HepG2 (cell line): ENCODE data around the gene KANSL1. TPM values are rescaled to one million over a fixed set of nuclear protein-coding genes. Genes with fewer than 3 reads are reported as not detected.

ENCODE experiments used
- ATAC-seq: fragments of 200-7000 bp; cut with Tn5 transposase; 3 replicates; pipeline ENCODE4 v1.9.1; 2020; ENCODE audit warnings: mild to moderate bottlenecking, moderate library complexity
- BruUV-seq: library from RNA; stranded (reverse); fragments of 400-500 nt; replicated peaks from 2 replicates; lab custom pipeline; 2021; lab: Mats Ljungman, UMichigan
- CTCF ChIA-PET: fragments of 300-600 bp; formaldehyde crosslinking; extraction: SDS; loops from one replicate; lab custom pipeline; 2021; ENCODE audit warnings: low total read pairs, inconsistent platforms, low intra/inter-chr PET ratio; lab: Yijun Ruan, JAX
- POLR2A ChIA-PET: fragments of 350-600 bp; sonication (Branson Sonifier 250); formaldehyde crosslinking; loops from one replicate; lab custom pipeline; 2020; ENCODE audit warnings: antibody characterized with exemption, inconsistent platforms; lab: Yijun Ruan, JAX
- DNase-seq: peaks from one replicate; pipeline ENCODE4 v3.0.0-alpha.2; 2015; ENCODE audit warnings: low spot score
- FAIRE-seq: peaks from 3 replicates; lab custom pipeline; 2011; peaks lifted over from hg19 to GRCh38; lab: Jason Lieb, UNC
- H2AFZ ChIP-seq: one replicate; pipeline ENCODE4 v1.6.1; 2011; ENCODE audit warnings: low read length, inconsistent platforms
- H3K27ac ChIP-seq: fragments of 300-600 bp; 3 replicates; pipeline ENCODE4 v1.8.0; 2011; ENCODE audit warnings: mixed run types, mild to moderate bottlenecking, mixed read lengths, low read length, inconsistent platforms; ENCODE audit not compliant: insufficient read depth; ENCODE audit errors: extremely low read length
- H3K27me3 ChIP-seq, 2 experiments: fragments of 200-600 bp in 1 of 2; 2 replicates in 1 of 2; 3 replicates in 1 of 2; pipeline versions ENCODE4 v1.6.0 to v1.8.0; 2011; ENCODE audit warnings: low read length in 2 of 2, mild to moderate bottlenecking in 2 of 2, moderate library complexity in 2 of 2, inconsistent platforms in 1 of 2; ENCODE audit not compliant: insufficient read depth in 2 of 2, control insufficient read depth in 1 of 2
- H3K36me3 ChIP-seq, 2 experiments: fragments of 200-600 bp in 1 of 2; replicated peaks in 1 of 2; 2 replicates in 1 of 2; 3 replicates in 1 of 2; pipeline versions ENCODE4 v1.5.1 to v1.8.0; 2011; ENCODE audit warnings: low read length in 2 of 2, inconsistent platforms in 1 of 2; ENCODE audit not compliant: insufficient read depth in 2 of 2, control insufficient read depth in 1 of 2
- H3K4me1 ChIP-seq: 2 replicates; pipeline ENCODE4 v1.5.1; 2012; ENCODE audit warnings: low read length, inconsistent platforms; ENCODE audit not compliant: insufficient read depth
- H3K4me2 ChIP-seq: 2 replicates; pipeline ENCODE4 v1.6.0; 2011; ENCODE audit warnings: low read depth, low read length, inconsistent platforms
- H3K4me3 ChIP-seq, 3 experiments: fragments of 200-600 bp in 1 of 3; sonication (generic), shearing (Covaris generic) in 1 of 3; replicated peaks in 1 of 3; 2 replicates each; pipeline ENCODE4 v1.5.1; 2011 to 2016; ENCODE audit warnings: low read length in 3 of 3, inconsistent platforms in 2 of 3, low read depth in 2 of 3, mild to moderate bottlenecking in 2 of 3, control low read depth in 1 of 3, mixed read lengths in 1 of 3; ENCODE audit not compliant: insufficient read depth in 1 of 3
- H3K79me2 ChIP-seq: one replicate; pipeline ENCODE4 v1.6.1; 2011; ENCODE audit warnings: low read length, inconsistent platforms; ENCODE audit not compliant: insufficient read depth
- H3K9ac ChIP-seq: 2 replicates; pipeline ENCODE4 v1.6.0; 2011; ENCODE audit warnings: mild to moderate bottlenecking, low read depth, low read length, inconsistent platforms; ENCODE audit not compliant: insufficient read depth
- H3K9me3 ChIP-seq: 2 replicates; pipeline ENCODE4 v1.5.1; 2012; ENCODE audit warnings: mild to moderate bottlenecking, low read length
- H4K20me1 ChIP-seq: 2 replicates; pipeline ENCODE4 v1.6.0; 2011; ENCODE audit warnings: inconsistent platforms, mild to moderate bottlenecking, low read length, moderate library complexity; ENCODE audit not compliant: insufficient read depth
- ATM ChIP-seq: fragments of 450-650 bp; IDR thresholded peaks from 2 replicates; pipeline ENCODE4 v1.7.1; 2017; ENCODE audit warnings: mild to moderate bottlenecking, borderline replicate concordance
- DR1 ChIP-seq: sonication (generic); formaldehyde crosslinking; IDR thresholded peaks from 2 replicates; pipeline ENCODE4 v1.8.0; 2021; ENCODE audit warnings: mild to moderate bottlenecking, missing genetic modification reagents, inconsistent platforms
- IKZF4 ChIP-seq: sonication (generic); formaldehyde crosslinking; IDR thresholded peaks from 2 replicates; pipeline ENCODE4 v1.5.1; 2020; ENCODE audit warnings: borderline replicate concordance, mild to moderate bottlenecking, low read depth, missing genetic modification reagents; ENCODE audit errors: not compliant biosample characterization
- KMT2B ChIP-seq: IDR thresholded peaks from 2 replicates; pipeline ENCODE4 v1.6.1; 2016; ENCODE audit warnings: missing genetic modification reagents, missing compliant biosample characterization
- PLRG1 ChIP-seq: fragments of 450-650 bp; conservative IDR thresholded peaks from 2 replicates; pipeline ENCODE4 v1.6.1; 2016
- REL ChIP-seq: sonication (generic); formaldehyde crosslinking; conservative IDR thresholded peaks from 2 replicates; pipeline ENCODE4 v1.8.0; 2022; ENCODE audit warnings: mild to moderate bottlenecking, missing genetic modification reagents, moderate library complexity
- SMARCC2 ChIP-seq: fragments of 450-650 bp; IDR thresholded peaks from 2 replicates; pipeline ENCODE4 v1.6.1; 2017; ENCODE audit warnings: antibody characterized with exemption, mild to moderate bottlenecking
- SRSF9 ChIP-seq: fragments of 200-400 bp; formaldehyde crosslinking; IDR thresholded peaks from 2 replicates; pipeline ENCODE4 v1.6.1; 2018; ENCODE audit warnings: borderline replicate concordance, mild to moderate bottlenecking, low read depth, low read length; ENCODE audit not compliant: insufficient read depth, poor library complexity, severe bottlenecking
- ZNF253 ChIP-seq: sonication (generic); formaldehyde crosslinking; IDR thresholded peaks from 2 replicates; pipeline ENCODE4 v1.8.0; 2022; ENCODE audit warnings: mild to moderate bottlenecking, missing genetic modification reagents, borderline replicate concordance
- ZNF264 ChIP-seq: sonication (generic); formaldehyde crosslinking; IDR thresholded peaks from 2 replicates; pipeline ENCODE4 v1.4.0; 2020; ENCODE audit warnings: missing genetic modification reagents
- ZNF329 ChIP-seq: sonication (generic); formaldehyde crosslinking; IDR thresholded peaks from 2 replicates; pipeline ENCODE4 v1.9.0; 2021; ENCODE audit warnings: low read depth, mild to moderate bottlenecking, missing genetic modification reagents
- ZNF713 ChIP-seq: sonication (generic); formaldehyde crosslinking; IDR thresholded peaks from 2 replicates; pipeline ENCODE4 v1.4.0; 2020; ENCODE audit warnings: mild to moderate bottlenecking, missing genetic modification reagents
- ZNF75D ChIP-seq: sonication (generic); formaldehyde crosslinking; IDR thresholded peaks from 2 replicates; pipeline ENCODE4 v1.8.1; 2023; ENCODE audit warnings: missing genetic modification reagents, mild to moderate bottlenecking, borderline replicate concordance
- WGBS: methylation state at CpG from one replicate; pipeline ENCODE4 v1.1.6; 2017; ENCODE audit warnings: low lambda C conversion rate; 5-methylcytosine and 5-hydroxymethylcytosine counted together
- in situ Hi-C: cut with HindIII; loops from 2 replicates; pipeline ENCODE4 v1.10.0; 2017; ENCODE audit warnings: low pct_unique_long_range_greater_than_20kb; ENCODE audit not compliant: extremely low pct_ligation_motif_present
- intact Hi-C: fragments of 100-400 bp; cut with micrococcal nuclease; formaldehyde crosslinking; loops from one replicate; pipeline ENCODE4 v1.10.0; 2022; ENCODE audit not compliant: unreplicated experiment
- polyA plus RNA-seq, 8 experiments: library from polyadenylated mRNA; depleted of rRNA in 3 of 8; stranded (reverse) in 7 of 8; unstranded in 1 of 8; fragments of >200 nt; fragmentation: Illumina TruSeq in 4 of 8; extraction: Trizol in 4 of 8; gene quantifications; 2 replicates each; pipeline versions ENCODE4 v1.2.1 to v1.2.3, GENCODE V29; 2011 to 2016; ENCODE audit warnings: low read depth in 4 of 8, missing spikeins in 1 of 8, mixed read lengths in 1 of 8; ENCODE audit not compliant: insufficient read depth in 1 of 8
- total RNA-seq, 5 experiments: library from RNA; depleted of rRNA; stranded (reverse); fragments of >200 nt; fragmentation: Illumina TruSeq; extraction: Trizol; gene quantifications; 2 replicates each; pipeline ENCODE4 v1.2.3, GENCODE V29; 2016; ENCODE audit warnings: low read depth in 1 of 5
- TF ChIP-seq, protein P1 (sequence below): sonication (generic); formaldehyde crosslinking; conservative IDR thresholded peaks from 2 replicates; pipeline ENCODE4 v1.4.0; 2020; ENCODE audit warnings: missing genetic modification reagents
- TF ChIP-seq, protein P2 (sequence below): sonication (generic); formaldehyde crosslinking; IDR thresholded peaks from 2 replicates; pipeline ENCODE4 v1.4.0; 2020; ENCODE audit warnings: missing genetic modification reagents
- TF ChIP-seq, protein P3 (sequence below): sonication (generic); formaldehyde crosslinking; IDR thresholded peaks from 2 replicates; pipeline ENCODE4 v1.8.1; 2023; ENCODE audit warnings: mild to moderate bottlenecking, missing genetic modification reagents
- TF ChIP-seq, protein P4 (sequence below): sonication (generic); formaldehyde crosslinking; IDR thresholded peaks from 2 replicates; pipeline ENCODE4 v1.4.0; 2020; ENCODE audit warnings: missing genetic modification reagents, borderline replicate concordance

KANSL1 gene
- total and polyA plus RNA-seq, 2 of the 13 experiments (the other 11 are each of a cell fraction or from before 2014, with no cell fraction given) = 24.0 to 59.6 TPM

DNA sequence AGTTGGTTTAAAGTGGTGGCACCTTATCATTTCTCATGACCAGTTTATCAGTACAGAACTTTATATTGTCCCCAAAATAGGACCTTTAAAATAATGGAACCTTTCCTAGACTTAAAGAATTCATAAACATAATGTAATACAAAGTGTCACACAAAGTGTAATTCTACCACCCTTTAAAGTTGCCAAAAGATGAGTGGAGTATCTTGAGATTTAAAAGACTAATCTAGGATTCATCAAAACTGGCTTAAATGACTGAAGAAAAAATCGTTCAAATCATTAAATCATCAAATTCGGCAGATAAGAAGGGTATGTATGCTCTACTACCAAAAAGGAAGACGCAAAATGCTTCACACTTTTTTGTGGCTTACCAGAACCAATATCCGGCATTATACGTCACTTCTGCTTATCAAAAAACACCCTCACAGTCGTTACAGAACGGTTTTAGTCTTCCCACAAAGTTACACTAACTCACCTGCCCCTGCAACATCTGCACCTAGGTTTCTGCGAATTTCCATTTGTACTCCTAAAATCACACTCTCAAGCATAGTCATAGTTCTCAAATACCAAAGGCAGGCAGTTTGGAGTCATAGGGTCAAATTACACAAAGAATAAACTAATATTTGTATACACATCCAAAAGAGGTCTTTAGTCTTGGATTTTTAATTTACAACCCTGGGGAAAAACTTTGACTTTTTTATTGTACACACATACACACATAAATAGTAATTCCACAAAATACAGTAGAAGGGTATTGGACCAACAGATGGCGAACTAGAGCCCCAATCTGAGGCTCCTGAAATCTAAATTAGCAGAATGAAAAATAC, 1.4 kb upstream of the KANSL1 start:
- Histone ChIP-seq H3K4me2 (peak overlapping the region; percentile 77), H3K36me3 (0 out of 5 replicates have a peak, but pooled peaks cover 0 to 1% of the 10 kb centered on the region in 2 experiments), H3K79me2 (peaks cover 86% of the 10 kb centered on the region), H3K4me1 (peaks cover 46% of the 10 kb centered on the region), H3K27ac (peak overlapping the region; percentile 96), H2AFZ (no peak overlapping the region), H3K27me3 (no peaks in the 10 kb centered on the region; a peak in 1 of 5 replicates), H3K9ac (peak overlapping the region; percentile 95), H4K20me1 (peaks cover 30% of the 10 kb centered on the region), H3K4me3 (peak overlapping the region; percentile 84 to 98 (median 94)), H3K9me3 (no peaks in the 10 kb centered on the region)
- POLR2A ChIA-PET = interaction anchor here (1.5 to 1.8 kb wide), 2 partner anchors 72 to 191 kb away, joined by 3 to 11 read pairs; no protein-coding TSS in a partner anchor
- TSS peak; percentile 69 for BruUV-seq
- WGBS = 47% methylated on average over 9 of the region's 9 CpGs
- no peak for FAIRE-seq
- no peak for DNase-seq
- intact Hi-C loops (loop anchor here (1.0 to 10.0 kb wide), 3 partner anchors 19 to 120 kb away; no protein-coding TSS in a partner anchor), in situ Hi-C loops (no loop called here)
- no peak for ATAC-seq
- CTCF ChIA-PET = interaction anchor here (1.0 to 3.7 kb wide), 3 partner anchors 18 to 191 kb away, joined by 3 to 32 read pairs (median 3); no protein-coding TSS in a partner anchor
- TF ChIP-seq ZNF75D (CRISPR knock-in tag) = no peak
- TF ChIP-seq DR1 = no peak
- TF ChIP-seq ZNF329 (CRISPR knock-in tag) = no peak
- no peak for TF ChIP-seq SMARCC2
- TF ChIP-seq, protein P1, sequence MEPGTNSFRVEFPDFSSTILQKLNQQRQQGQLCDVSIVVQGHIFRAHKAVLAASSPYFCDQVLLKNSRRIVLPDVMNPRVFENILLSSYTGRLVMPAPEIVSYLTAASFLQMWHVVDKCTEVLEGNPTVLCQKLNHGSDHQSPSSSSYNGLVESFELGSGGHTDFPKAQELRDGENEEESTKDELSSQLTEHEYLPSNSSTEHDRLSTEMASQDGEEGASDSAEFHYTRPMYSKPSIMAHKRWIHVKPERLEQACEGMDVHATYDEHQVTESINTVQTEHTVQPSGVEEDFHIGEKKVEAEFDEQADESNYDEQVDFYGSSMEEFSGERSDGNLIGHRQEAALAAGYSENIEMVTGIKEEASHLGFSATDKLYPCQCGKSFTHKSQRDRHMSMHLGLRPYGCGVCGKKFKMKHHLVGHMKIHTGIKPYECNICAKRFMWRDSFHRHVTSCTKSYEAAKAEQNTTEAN = no peak
- TF ChIP-seq, protein P2, sequence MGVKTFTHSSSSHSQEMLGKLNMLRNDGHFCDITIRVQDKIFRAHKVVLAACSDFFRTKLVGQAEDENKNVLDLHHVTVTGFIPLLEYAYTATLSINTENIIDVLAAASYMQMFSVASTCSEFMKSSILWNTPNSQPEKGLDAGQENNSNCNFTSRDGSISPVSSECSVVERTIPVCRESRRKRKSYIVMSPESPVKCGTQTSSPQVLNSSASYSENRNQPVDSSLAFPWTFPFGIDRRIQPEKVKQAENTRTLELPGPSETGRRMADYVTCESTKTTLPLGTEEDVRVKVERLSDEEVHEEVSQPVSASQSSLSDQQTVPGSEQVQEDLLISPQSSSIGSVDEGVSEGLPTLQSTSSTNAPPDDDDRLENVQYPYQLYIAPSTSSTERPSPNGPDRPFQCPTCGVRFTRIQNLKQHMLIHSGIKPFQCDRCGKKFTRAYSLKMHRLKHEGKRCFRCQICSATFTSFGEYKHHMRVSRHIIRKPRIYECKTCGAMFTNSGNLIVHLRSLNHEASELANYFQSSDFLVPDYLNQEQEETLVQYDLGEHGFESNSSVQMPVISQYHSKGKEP (CRISPR knock-in tag) = no peak
- no peak for TF ChIP-seq IKZF4 (CRISPR knock-in tag)
- TF ChIP-seq KMT2B (CRISPR knock-in tag) = no peak
- TF ChIP-seq ZNF713 (CRISPR knock-in tag) = 0 out of 2 replicates have a peak, but pooled peaks have one; percentile 58
- TF ChIP-seq SRSF9 = no peak
- TF ChIP-seq, protein P3, sequence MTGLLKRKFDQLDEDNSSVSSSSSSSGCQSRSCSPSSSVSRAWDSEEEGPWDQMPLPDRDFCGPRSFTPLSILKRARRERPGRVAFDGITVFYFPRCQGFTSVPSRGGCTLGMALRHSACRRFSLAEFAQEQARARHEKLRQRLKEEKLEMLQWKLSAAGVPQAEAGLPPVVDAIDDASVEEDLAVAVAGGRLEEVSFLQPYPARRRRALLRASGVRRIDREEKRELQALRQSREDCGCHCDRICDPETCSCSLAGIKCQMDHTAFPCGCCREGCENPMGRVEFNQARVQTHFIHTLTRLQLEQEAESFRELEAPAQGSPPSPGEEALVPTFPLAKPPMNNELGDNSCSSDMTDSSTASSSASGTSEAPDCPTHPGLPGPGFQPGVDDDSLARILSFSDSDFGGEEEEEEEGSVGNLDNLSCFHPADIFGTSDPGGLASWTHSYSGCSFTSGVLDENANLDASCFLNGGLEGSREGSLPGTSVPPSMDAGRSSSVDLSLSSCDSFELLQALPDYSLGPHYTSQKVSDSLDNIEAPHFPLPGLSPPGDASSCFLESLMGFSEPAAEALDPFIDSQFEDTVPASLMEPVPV (CRISPR knock-in tag) = no peak
- TF ChIP-seq PLRG1 = no peak
- TF ChIP-seq ATM = no peak
- no peak for TF ChIP-seq ZNF253
- no peak for TF ChIP-seq REL
- TF ChIP-seq ZNF264 = no peak
- TF ChIP-seq, protein P4, sequence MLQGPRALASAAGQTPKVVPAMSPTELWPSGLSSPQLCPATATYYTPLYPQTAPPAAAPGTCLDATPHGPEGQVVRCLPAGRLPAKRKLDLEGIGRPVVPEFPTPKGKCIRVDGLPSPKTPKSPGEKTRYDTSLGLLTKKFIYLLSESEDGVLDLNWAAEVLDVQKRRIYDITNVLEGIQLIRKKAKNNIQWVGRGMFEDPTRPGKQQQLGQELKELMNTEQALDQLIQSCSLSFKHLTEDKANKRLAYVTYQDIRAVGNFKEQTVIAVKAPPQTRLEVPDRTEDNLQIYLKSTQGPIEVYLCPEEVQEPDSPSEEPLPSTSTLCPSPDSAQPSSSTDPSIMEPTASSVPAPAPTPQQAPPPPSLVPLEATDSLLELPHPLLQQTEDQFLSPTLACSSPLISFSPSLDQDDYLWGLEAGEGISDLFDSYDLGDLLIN (CRISPR knock-in tag) = no peak
